Endothelial cell of umbilical vein (primary cell): ENCODE data around the gene LRFN3. TPM values are rescaled to one million over a fixed set of nuclear protein-coding genes. Genes with fewer than 3 reads are reported as not detected.

Source experiments
- BruUV-seq: library from RNA; stranded (reverse); fragments of 400-500 nt; replicated peaks from 2 replicates; lab custom pipeline; 2021; lab: Mats Ljungman, UMichigan
- CTCF ChIA-PET: fragments of 300-600, 350-600 bp; sonication (Branson Sonifier 250); formaldehyde crosslinking; loops from one replicate; lab custom pipeline; 2021; ENCODE audit warnings: antibody characterized with exemption, inconsistent platforms; lab: Charles Lee
- POLR2A ChIA-PET: fragments of 300-600, 350-600 bp; sonication (Branson Sonifier 250); formaldehyde crosslinking; loops from one replicate; lab custom pipeline; 2021; ENCODE audit warnings: antibody characterized with exemption, inconsistent platforms; lab: Charles Lee
- DNase-seq: peaks from one replicate; pipeline ENCODE4 v3.0.0-alpha.2; 2011; ENCODE audit warnings: low read depth, low spot score
- FAIRE-seq: peaks from 2 replicates; lab custom pipeline; 2011; peaks lifted over from hg19 to GRCh38; lab: Jason Lieb, UNC
- H2AFZ ChIP-seq: 2 replicates; pipeline ENCODE4 v1.6.0; 2012; ENCODE audit warnings: low read depth, low read length, control low read depth, inconsistent platforms
- H3K27ac ChIP-seq: 2 replicates; pipeline ENCODE4 v1.5.1; 2011; ENCODE audit warnings: low read depth, mild to moderate bottlenecking, control low read depth, low read length, moderate library complexity; ENCODE audit not compliant: insufficient read depth
- H3K27me3 ChIP-seq, 2 experiments: 2 replicates each; pipeline versions ENCODE4 v1.6.0 to v1.6.1; 2011; ENCODE audit warnings: low read length in 2 of 2, mixed read lengths in 1 of 2; ENCODE audit not compliant: control insufficient read depth in 2 of 2, insufficient read depth in 2 of 2
- H3K36me3 ChIP-seq, 2 experiments: 2 replicates in 1 of 2; 3 replicates in 1 of 2; pipeline ENCODE4 v1.5.1; 2011; ENCODE audit warnings: low read length in 2 of 2, mild to moderate bottlenecking in 1 of 2, moderate library complexity in 1 of 2; ENCODE audit not compliant: control insufficient read depth in 2 of 2, insufficient read depth in 2 of 2; ENCODE audit errors: extremely low read depth in 1 of 2
- H3K4me1 ChIP-seq: 3 replicates; pipeline ENCODE4 v1.5.1; 2011; ENCODE audit warnings: mild to moderate bottlenecking, low read length; ENCODE audit not compliant: control insufficient read depth, insufficient read depth; ENCODE audit errors: extremely low read depth
- H3K4me2 ChIP-seq: 2 replicates; pipeline ENCODE4 v1.6.1; 2011; ENCODE audit warnings: low read length, control low read depth, mixed read lengths; ENCODE audit not compliant: insufficient read depth
- H3K4me3 ChIP-seq, 3 experiments: fragments of 200-600 bp in 1 of 3; sonication (generic), shearing (Covaris generic) in 1 of 3; replicated peaks in 1 of 3; 2 replicates each; pipeline ENCODE4 v1.5.1; 2011 to 2016; ENCODE audit warnings: control low read depth in 3 of 3, low read length in 3 of 3, mild to moderate bottlenecking in 2 of 3, inconsistent platforms in 1 of 3, low read depth in 1 of 3, moderate library complexity in 1 of 3; ENCODE audit not compliant: insufficient read depth in 1 of 3
- H3K79me2 ChIP-seq: 2 replicates; pipeline ENCODE4 v1.6.0; 2012; ENCODE audit warnings: low read length, inconsistent platforms; ENCODE audit not compliant: control insufficient read depth, insufficient read depth
- H3K9ac ChIP-seq: replicated peaks from 2 replicates; pipeline ENCODE3; 2011; ENCODE audit warnings: low read length, control low read depth; ENCODE audit not compliant: insufficient read depth; ENCODE audit errors: extremely low read depth
- H3K9me1 ChIP-seq: replicated peaks from 3 replicates; pipeline ENCODE4 v1.6.0; 2011; ENCODE audit warnings: mild to moderate bottlenecking, low read length; ENCODE audit not compliant: control insufficient read depth, insufficient read depth; ENCODE audit errors: extremely low read depth
- H3K9me3 ChIP-seq: replicated peaks from 2 replicates; pipeline ENCODE4 v1.5.1; 2012; ENCODE audit warnings: low read length, inconsistent platforms; ENCODE audit not compliant: control insufficient read depth, insufficient read depth
- H4K20me1 ChIP-seq: replicated peaks from 2 replicates; pipeline ENCODE3; 2011; ENCODE audit warnings: mild to moderate bottlenecking, low read length; ENCODE audit not compliant: control insufficient read depth, insufficient read depth; ENCODE audit errors: extremely low read depth
- CTCF ChIP-seq, 2 donors: IDR thresholded peaks; 1 replicate in 1 of 2; 2 replicates in 1 of 2; pipeline ENCODE4 v1.5.1; 2011; ENCODE audit warnings: low read length in 2 of 2, mild to moderate bottlenecking in 2 of 2, moderate library complexity in 2 of 2, control low read depth in 1 of 2, inconsistent platforms in 1 of 2, low read depth in 1 of 2; ENCODE audit not compliant: insufficient read depth in 1 of 2; ENCODE audit errors: extremely low read depth in 1 of 2
- EZH2 ChIP-seq: IDR thresholded peaks from 2 replicates; pipeline ENCODE4 v1.6.1; 2012; ENCODE audit warnings: borderline replicate concordance, low read depth, mild to moderate bottlenecking, moderate library complexity, low read length, inconsistent platforms; ENCODE audit not compliant: severe bottlenecking
- FOS ChIP-seq: IDR thresholded peaks from 2 replicates; pipeline ENCODE4 v1.6.1; 2011; ENCODE audit warnings: mild to moderate bottlenecking, low read length, moderate library complexity, borderline replicate concordance; ENCODE audit not compliant: insufficient read depth
- GATA2 ChIP-seq: IDR thresholded peaks from 2 replicates; pipeline ENCODE4 v1.7.0; 2011; ENCODE audit warnings: low read depth, mild to moderate bottlenecking, moderate library complexity, mixed read lengths, low read length; ENCODE audit not compliant: insufficient read length, insufficient read depth
- JUN ChIP-seq: IDR thresholded peaks from 2 replicates; pipeline ENCODE4 v1.6.1; 2011; ENCODE audit warnings: borderline replicate concordance, low read depth; ENCODE audit not compliant: insufficient read length, insufficient read depth
- MAX ChIP-seq: IDR thresholded peaks from 2 replicates; pipeline ENCODE4 v1.6.1; 2011; ENCODE audit not compliant: insufficient read depth, insufficient read length
- MYC ChIP-seq: IDR thresholded peaks from one replicate; pipeline ENCODE4 v1.6.1; 2011; ENCODE audit warnings: mild to moderate bottlenecking, low read depth, low read length
- POLR2A ChIP-seq: IDR thresholded peaks from 2 replicates; pipeline ENCODE4 v1.6.1; 2012; ENCODE audit warnings: low read depth, mild to moderate bottlenecking, control low read depth, low read length
- POLR2AphosphoS5 ChIP-seq: IDR thresholded peaks from 2 replicates; pipeline ENCODE4 v1.6.1; 2012; ENCODE audit warnings: low read depth, mild to moderate bottlenecking, control low read depth, low read length, moderate library complexity; ENCODE audit not compliant: insufficient read depth
- dilution Hi-C: fragments of 300-500 bp; cut with MboI; formaldehyde crosslinking; loops from one replicate; pipeline ENCODE4 v1.15.0; 2019; ENCODE audit warnings: low sequenced_read_pairs; ENCODE audit not compliant: extremely low pct_ligation_motif_present
- intact Hi-C: fragments of 100-400 bp; cut with micrococcal nuclease; formaldehyde crosslinking; loops from one replicate; pipeline ENCODE4 v1.10.0; 2022
- polyA plus RNA-seq, 4 experiments: library from polyadenylated mRNA; depleted of rRNA in 3 of 4; stranded (reverse) in 3 of 4; unstranded in 1 of 4; fragments of >200 nt; gene quantifications; 2 replicates each; pipeline versions ENCODE4 v1.2.1 to v1.2.3, GENCODE V29; 2011 to 2012; ENCODE audit warnings: missing spikeins in 1 of 4
- total RNA-seq: library from RNA; stranded (reverse); gene quantifications from 2 replicates; pipeline ENCODE4 v1.2.3, GENCODE V29; 2021

Gene LRFN3
- total and polyA plus RNA-seq, 2 donors (not counting 3 experiments of a cell fraction or from before 2014, with no cell fraction given) = 4.1 to 15.9 TPM

- Histone ChIP-seq H4K20me1 (no peaks in the 10 kb centered on the region), H3K9ac (no peak overlapping the region), H3K9me3 (no peaks in the 10 kb centered on the region), H3K79me2 (no peaks in the 10 kb centered on the region), H3K9me1 (no peaks in the 10 kb centered on the region), H2AFZ (no peak overlapping the region), H3K4me3 (no peak overlapping the region), H3K36me3 (no peaks in the 10 kb centered on the region), H3K27ac (no peak overlapping the region), H3K4me1 (peaks cover 2% of the 10 kb centered on the region), H3K4me2 (no peak overlapping the region), H3K27me3 (peaks cover 0 to 4% of the 10 kb centered on the region in 2 experiments)
- TF ChIP-seq POLR2A (no peak), MAX (no peak), CTCF (IDR thresholded peaks at IDR 0.05; ENCODE audit: extremely low read depth in 1 of 2, insufficient read depth in 1 of 2, low read depth in 1 of 2, low read length in 2 of 2) (no peak), POLR2AphosphoS5 (no peak), FOS (no peak), JUN (no peak), GATA2 (no peak), EZH2 (no peak), MYC (no peak)
- intact Hi-C loops (no loop called here), dilution Hi-C loops (no loop called here)
- ChIA-PET CTCF (no interaction called here), POLR2A (no interaction called here)
- BruUV-seq = no TSS peak
- FAIRE-seq (no peak), DNase-seq (no peak)
These were observed 28.8 kb upstream of the LRFN3 start for GRCh38 chr19:35907377-35907745.
